Measurements from ENCODE around the gene CHD1L.
"Not testable (repeated sequence)": the region's sequence is repeated elsewhere in the genome, so short reads cannot be mapped to it uniquely, and the experiment has no call there.

CHD1L gene

GRCh38 chr1:147216124-147216523 is 26.4 kb upstream of the CHD1L start:
- Mint-ChIP-seq H3K27ac (no peak overlapping the region), H3K27me3 (no peaks in the 10 kb centered on the region), H3K9me3 (ENCODE audit: low read depth) (no peaks in the 10 kb centered on the region), H3K4me1 (ENCODE audit: low read depth) (no peaks in the 10 kb centered on the region), H3K36me3 (peaks cover 3% of the 10 kb centered on the region), H3K4me3 (no peak overlapping the region)

GRCh38 chr1:147217141-147217540 is 25.3 kb upstream of the CHD1L start:
- Mint-ChIP-seq H3K4me3 (no peak overlapping the region), H3K27me3 (no peaks in the 10 kb centered on the region), H3K27ac (no peak overlapping the region), H3K9me3 (ENCODE audit: low read depth) (no peaks in the 10 kb centered on the region), H3K36me3 (peaks cover 3% of the 10 kb centered on the region), H3K4me1 (ENCODE audit: low read depth) (no peaks in the 10 kb centered on the region)

GRCh38 chr1:147218606-147219005 is 23.9 kb upstream of the CHD1L start:
- Mint-ChIP-seq H3K9me3 (ENCODE audit: low read depth) (no peaks in the 10 kb centered on the region), H3K27ac (no peak overlapping the region), H3K4me1 (ENCODE audit: low read depth) (no peaks in the 10 kb centered on the region), H3K27me3 (no peaks in the 10 kb centered on the region), H3K36me3 (no peaks in the 10 kb centered on the region), H3K4me3 (no peak overlapping the region)

GRCh38 chr1:147223740-147224615 is 18.5 kb upstream of the CHD1L start:
- Mint-ChIP-seq H3K27me3 (no peaks in the 10 kb centered on the region), H3K9me3 (ENCODE audit: low read depth) (no peaks in the 10 kb centered on the region), H3K27ac (no peak overlapping the region), H3K4me3 (peak overlapping the region; percentile 61), H3K4me1 (ENCODE audit: low read depth) (peaks cover 18% of the 10 kb centered on the region), H3K36me3 (no peaks in the 10 kb centered on the region)

GRCh38 chr1:147225193-147225730 is 17.2 kb upstream of the CHD1L start, which contains the start of gene FMO5:
Gene FMO5 (minus strand): TSS chr1:147225339. CDS start chr1:147225029, 310 bp downstream.
- H3K36me3 Mint-ChIP-seq: no peaks in the 10 kb centered on the region
- peaks cover 18% of the 10 kb centered on the region for H3K4me1 Mint-ChIP-seq (ENCODE audit: low read depth)
- peak within 1 kb of the TSS; percentile 77 for H3K27ac Mint-ChIP-seq
- peak within 1 kb of the TSS; percentile 96 for H3K4me3 Mint-ChIP-seq
- H3K9me3 Mint-ChIP-seq (ENCODE audit: low read depth): no peaks in the 10 kb centered on the region
- H3K27me3 Mint-ChIP-seq: no peaks in the 10 kb centered on the region

- not testable (repeated sequence) for H3K4me3 Mint-ChIP-seq; H3K9me3 Mint-ChIP-seq (ENCODE audit: low read depth); H3K4me1 Mint-ChIP-seq (ENCODE audit: low read depth)
Measured at GRCh38 chr1:147231032-147231431, 11.5 kb upstream of the CHD1L start.

GRCh38 chr1:147233903-147234302 is 8.6 kb upstream of the CHD1L start:
- not testable (repeated sequence) for H3K36me3 Mint-ChIP-seq; H3K27ac Mint-ChIP-seq; H3K4me3 Mint-ChIP-seq; H3K9me3 Mint-ChIP-seq (ENCODE audit: low read depth); H3K4me1 Mint-ChIP-seq (ENCODE audit: low read depth); H3K27me3 Mint-ChIP-seq

More at GRCh38 chr1:147231032-147231431, 11.5 kb upstream of the CHD1L start:
- not testable (repeated sequence) for H3K27ac Mint-ChIP-seq, H3K36me3 Mint-ChIP-seq, H3K27me3 Mint-ChIP-seq

- H3K4me1 Mint-ChIP-seq (ENCODE audit: low read depth): no peaks in the 10 kb centered on the region
- no peak overlapping the region for H3K4me3 Mint-ChIP-seq
- H3K9me3 Mint-ChIP-seq (ENCODE audit: low read depth): no peaks in the 10 kb centered on the region
- H3K27me3 Mint-ChIP-seq: peaks cover 5% of the 10 kb centered on the region
- H3K36me3 Mint-ChIP-seq: no peaks in the 10 kb centered on the region
- no peak overlapping the region for H3K27ac Mint-ChIP-seq
Measured at GRCh38 chr1:147235822-147236221, 6.7 kb upstream of the CHD1L start.

- H3K27ac Mint-ChIP-seq: no peak overlapping the region
- H3K36me3 Mint-ChIP-seq: no peaks in the 10 kb centered on the region
- H3K4me3 Mint-ChIP-seq: no peak overlapping the region
- H3K4me1 Mint-ChIP-seq (ENCODE audit: low read depth): no peaks in the 10 kb centered on the region
- peaks cover 5% of the 10 kb centered on the region for H3K27me3 Mint-ChIP-seq
- H3K9me3 Mint-ChIP-seq (ENCODE audit: low read depth): no peaks in the 10 kb centered on the region
Measured at GRCh38 chr1:147236448-147236847, 6.0 kb upstream of the CHD1L start.

- Mint-ChIP-seq H3K9me3 (ENCODE audit: low read depth) (no peaks in the 10 kb centered on the region), H3K4me1 (ENCODE audit: low read depth) (peaks cover 3% of the 10 kb centered on the region), H3K4me3 (no peak overlapping the region), H3K36me3 (no peaks in the 10 kb centered on the region), H3K27ac (no peak overlapping the region), H3K27me3 (peaks cover 4% of the 10 kb centered on the region)
Measured at GRCh38 chr1:147236959-147237791, 5.3 kb upstream of the CHD1L start.

- no peak overlapping the region for H3K27ac Mint-ChIP-seq
- H3K4me1 Mint-ChIP-seq (ENCODE audit: low read depth): peaks cover 4% of the 10 kb centered on the region
- H3K9me3 Mint-ChIP-seq (ENCODE audit: low read depth): no peaks in the 10 kb centered on the region
- peaks cover 4% of the 10 kb centered on the region for H3K27me3 Mint-ChIP-seq
- H3K4me3 Mint-ChIP-seq: no peak overlapping the region
- no peaks in the 10 kb centered on the region for H3K36me3 Mint-ChIP-seq
Measured at GRCh38 chr1:147238053-147238902, 4.2 kb upstream of the CHD1L start.

- peaks cover 4% of the 10 kb centered on the region for H3K27me3 Mint-ChIP-seq
- peaks cover 4% of the 10 kb centered on the region for H3K36me3 Mint-ChIP-seq
- H3K4me1 Mint-ChIP-seq (ENCODE audit: low read depth): peaks cover 13% of the 10 kb centered on the region
- H3K27ac Mint-ChIP-seq: no peak overlapping the region
- H3K9me3 Mint-ChIP-seq (ENCODE audit: low read depth): no peaks in the 10 kb centered on the region
- no peak overlapping the region for H3K4me3 Mint-ChIP-seq
Measured at GRCh38 chr1:147238925-147239820, 3.3 kb upstream of the CHD1L start.

- not testable (repeated sequence) for H3K27ac Mint-ChIP-seq; H3K4me3 Mint-ChIP-seq; H3K27me3 Mint-ChIP-seq; H3K36me3 Mint-ChIP-seq; H3K9me3 Mint-ChIP-seq (ENCODE audit: low read depth)
- H3K4me1 Mint-ChIP-seq (ENCODE audit: low read depth): peaks cover 23% of the 10 kb centered on the region
Measured at GRCh38 chr1:147240131-147240721, 2.3 kb upstream of the CHD1L start.
